HL-60 (cell line): Measurements from ENCODE around the gene AGBL4.

ENCODE experiments used
- DNase-seq, 2 experiments: peaks; one replicate each; pipeline ENCODE4 v3.0.0-alpha.2; 2010 to 2020; ENCODE audit warnings: low read depth in 1 of 2, low spot score in 1 of 2
- H3K27ac ChIP-seq: fragments of 250-450 bp; sonication (Bioruptor Pico); replicated peaks from 2 replicates; pipeline ENCODE4 v1.5.1; 2020; ENCODE audit warnings: mild to moderate bottlenecking, moderate library complexity
- H3K27me3 ChIP-seq: fragments of 250-450 bp; sonication (Bioruptor Pico); 2 replicates; pipeline ENCODE4 v1.5.1; 2021; ENCODE audit warnings: mild to moderate bottlenecking, moderate library complexity; ENCODE audit not compliant: insufficient read depth, poor library complexity, severe bottlenecking
- H3K4me3 ChIP-seq: replicated peaks from 2 replicates; pipeline ENCODE4 v1.5.1; 2011; ENCODE audit warnings: mild to moderate bottlenecking, control low read depth, low read length; ENCODE audit not compliant: insufficient read depth
- CTCF ChIP-seq: IDR thresholded peaks from one replicate; pipeline ENCODE4 v1.5.1; 2011; ENCODE audit warnings: low read length, control low read depth, inconsistent platforms; ENCODE audit not compliant: insufficient read depth
- GABPA ChIP-seq: IDR thresholded peaks from 2 replicates; pipeline ENCODE4 v1.6.1; 2012; ENCODE audit warnings: low read depth
- POLR2AphosphoS5 ChIP-seq: IDR thresholded peaks from 2 replicates; pipeline ENCODE4 v1.6.1; 2012; ENCODE audit warnings: low read depth
- REST ChIP-seq: IDR thresholded peaks from 2 replicates; pipeline ENCODE4 v1.6.1; 2012; ENCODE audit warnings: low read depth; ENCODE audit not compliant: insufficient replicate concordance
- SPI1 ChIP-seq: IDR thresholded peaks from 2 replicates; pipeline ENCODE4 v1.6.1; 2012; ENCODE audit warnings: low read depth, mild to moderate bottlenecking, borderline replicate concordance

The AGBL4 gene

GRCh38 chr1:48600182-48600581, 1423.6 kb downstream of the AGBL4 start:
- H3K4me3 ChIP-seq: no peak overlapping the region
- H3K27ac ChIP-seq: no peak overlapping the region
- no peak for TF ChIP-seq CTCF
- TF ChIP-seq REST: no peak
- no peak for TF ChIP-seq GABPA
- no peak for TF ChIP-seq POLR2AphosphoS5
- no peak for TF ChIP-seq SPI1
- no peaks in the 10 kb centered on the region for H3K27me3 ChIP-seq
- DNase-seq: no peak

- H3K4me3 ChIP-seq: no peak overlapping the region
- DNase-seq: no peak
- TF ChIP-seq POLR2AphosphoS5: no peak
- no peak overlapping the region for H3K27ac ChIP-seq
- H3K27me3 ChIP-seq: no peaks in the 10 kb centered on the region
These were observed 1426.1 kb downstream of the AGBL4 start for GRCh38 chr1:48597663-48598062.

GRCh38 chr1:48596046-48596445, 1427.7 kb downstream of the AGBL4 start:
- no peak overlapping the region for H3K27ac ChIP-seq
- TF ChIP-seq CTCF (no peak), POLR2AphosphoS5 (no peak), REST (no peak), SPI1 (no peak), GABPA (no peak)
- H3K27me3 ChIP-seq: no peaks in the 10 kb centered on the region
- no peak overlapping the region for H3K4me3 ChIP-seq
- no peak for DNase-seq

GRCh38 chr1:48595613-48596012, 1428.1 kb downstream of the AGBL4 start:
- DNase-seq: no peak
- TF ChIP-seq SPI1: no peak
- TF ChIP-seq GABPA: no peak
- TF ChIP-seq CTCF: no peak
- no peak for TF ChIP-seq REST
- TF ChIP-seq POLR2AphosphoS5: no peak
- Histone ChIP-seq H3K27ac (no peak overlapping the region), H3K4me3 (no peak overlapping the region), H3K27me3 (no peaks in the 10 kb centered on the region)
